ENCODE results near the gene TRAPPC11. TPM values are rescaled to one million over a fixed set of nuclear protein-coding genes. Genes with fewer than 3 reads are reported as not detected.

TRAPPC11 gene
- total RNA-seq, 6 experiments from 2014 or later: 14.3 to 30.8 (median 16.0) TPM

- DNase-seq (peak in 2 of 3 donors; percentile 65 to 81), ATAC-seq (peak; percentile 92 to 96 (median 96))
- Histone ChIP-seq H3K9me3 (no peaks in the 10 kb centered on the region), H3K27me3 (no peaks in the 10 kb centered on the region), H3K36me3 (no peaks in the 10 kb centered on the region), H3K4me1 (peaks cover 0 to 16% (median 3%) of the 10 kb centered on the region in 4 donors), H3K27ac (peak overlapping the region in 2 of 3 donors; percentile 72 to 78), H3K4me3 (peak overlapping the region in 1 of 3 donors; percentile 26)
- intact Hi-C loops (cut with DNase I): no loop called here
- TF ChIP-seq CTCF (IDR thresholded peaks at IDR 0.05) (no peak), POLR2A (IDR thresholded peaks at IDR 0.05) (no peak)
- 41% methylated on average over 11 of the region's 11 CpGs for WGBS (ENCODE audit: insufficient coverage, low coverage, low lambda C conversion rate, missing lambda C conversion rate)
These were observed 27.4 kb upstream of the TRAPPC11 start for GRCh38 chr4:183631577-183632198.

- no peaks in the 10 kb centered on the region for H3K36me3 ChIP-seq
- TF ChIP-seq POLR2A (IDR thresholded peaks at IDR 0.05) (no peak), CTCF (IDR thresholded peaks at IDR 0.05) (no peak)
- H3K4me1 ChIP-seq: peaks cover 0 to 16% (median 3%) of the 10 kb centered on the region in 4 donors
- DNase-seq (no peak), ATAC-seq (peak in 2 of 4 donors; percentile 24 to 27)
- H3K4me3 ChIP-seq: no peak overlapping the region
- intact Hi-C loops (cut with DNase I): no loop called here
- no peak overlapping the region for H3K27ac ChIP-seq
- no peaks in the 10 kb centered on the region for H3K9me3 ChIP-seq
- WGBS (ENCODE audit: insufficient coverage, low coverage, low lambda C conversion rate, missing lambda C conversion rate): 88% methylated on average over 9 of the region's 12 CpGs
- H3K27me3 ChIP-seq: no peaks in the 10 kb centered on the region
These were observed 26.4 kb upstream of the TRAPPC11 start for GRCh38 chr4:183632689-183633088.

- no peak for ATAC-seq
These were observed 25.4 kb upstream of the TRAPPC11 start for GRCh38 chr4:183633476-183634400.

GRCh38 chr4:183635321-183635720, 23.8 kb upstream of the TRAPPC11 start:
- H3K27me3 ChIP-seq: no peaks in the 10 kb centered on the region
- H3K4me3 ChIP-seq: no peak overlapping the region
- H3K9me3 ChIP-seq: no peaks in the 10 kb centered on the region
- TF ChIP-seq CTCF (IDR thresholded peaks at IDR 0.05): no peak
- H3K27ac ChIP-seq: no peak overlapping the region
- intact Hi-C loops (cut with DNase I): no loop called here
- H3K4me1 ChIP-seq: peaks cover 0 to 16% (median 3%) of the 10 kb centered on the region in 4 donors
- ATAC-seq (no peak), DNase-seq (no peak)
- no peaks in the 10 kb centered on the region for H3K36me3 ChIP-seq
- WGBS (ENCODE audit: insufficient coverage, low coverage, low lambda C conversion rate, missing lambda C conversion rate): 71% methylated on average over 10 of the region's 10 CpGs

More at GRCh38 chr4:183633476-183634400, 25.4 kb upstream of the TRAPPC11 start:
- peaks cover 0 to 16% (median 3%) of the 10 kb centered on the region in 4 donors for H3K4me1 ChIP-seq
- H3K27me3 ChIP-seq: no peaks in the 10 kb centered on the region
- DNase-seq: no peak
- WGBS (ENCODE audit: insufficient coverage, low coverage, low lambda C conversion rate, missing lambda C conversion rate): 70% methylated on average over 9 of the region's 11 CpGs
- TF ChIP-seq POLR2A (IDR thresholded peaks at IDR 0.05) (no peak), CTCF (IDR thresholded peaks at IDR 0.05) (no peak)
- no peaks in the 10 kb centered on the region for H3K9me3 ChIP-seq
- no peak overlapping the region for H3K4me3 ChIP-seq
- intact Hi-C loops (cut with DNase I): no loop called here
- no peak overlapping the region for H3K27ac ChIP-seq
- no peaks in the 10 kb centered on the region for H3K36me3 ChIP-seq

Data from right lobe of liver (tissue), 6 donors.